ENCODE data around the gene IL26.

Gene IL26

DNA sequence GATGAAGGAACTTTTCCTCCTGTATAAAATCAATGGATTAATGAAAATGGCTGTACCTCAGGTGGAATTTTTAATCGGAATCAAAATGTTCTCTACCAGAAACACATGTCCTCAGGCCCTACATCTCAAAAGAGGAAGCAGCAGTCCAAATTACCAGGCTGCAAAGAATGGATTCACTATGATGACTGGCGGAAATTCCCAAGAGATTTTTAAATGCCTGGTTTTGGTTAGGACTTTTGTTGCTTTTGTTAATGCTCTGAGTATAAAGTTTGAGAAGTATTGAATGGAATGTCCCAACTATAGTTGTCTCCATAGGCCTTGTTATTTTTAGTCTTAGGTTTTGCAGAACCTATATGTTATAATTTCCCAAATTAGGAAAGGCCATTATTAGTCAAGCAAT, 54.9 kb downstream of the IL26 start:
- Histone ChIP-seq H3K36me3 (ENCODE audit: control insufficient read depth, insufficient read depth, low read length) (no peaks in the 10 kb centered on the region), H3K4me2 (ENCODE audit: low read length) (no peak overlapping the region), H3K79me2 (no peaks in the 10 kb centered on the region), H3K27me3 (ENCODE audit: control insufficient read depth, insufficient read depth, low read length) (no peaks in the 10 kb centered on the region), H3K9me3 (ENCODE audit: control insufficient read depth, low read length) (no peaks in the 10 kb centered on the region), H3K4me1 (no peaks in the 10 kb centered on the region), H3K9ac (no peak overlapping the region), H2AFZ (no peak overlapping the region), H3K4me3 (ENCODE audit: low read depth, low read length) (no peak overlapping the region), H3K27ac (no peak overlapping the region)
- TF ChIP-seq, protein P1, sequence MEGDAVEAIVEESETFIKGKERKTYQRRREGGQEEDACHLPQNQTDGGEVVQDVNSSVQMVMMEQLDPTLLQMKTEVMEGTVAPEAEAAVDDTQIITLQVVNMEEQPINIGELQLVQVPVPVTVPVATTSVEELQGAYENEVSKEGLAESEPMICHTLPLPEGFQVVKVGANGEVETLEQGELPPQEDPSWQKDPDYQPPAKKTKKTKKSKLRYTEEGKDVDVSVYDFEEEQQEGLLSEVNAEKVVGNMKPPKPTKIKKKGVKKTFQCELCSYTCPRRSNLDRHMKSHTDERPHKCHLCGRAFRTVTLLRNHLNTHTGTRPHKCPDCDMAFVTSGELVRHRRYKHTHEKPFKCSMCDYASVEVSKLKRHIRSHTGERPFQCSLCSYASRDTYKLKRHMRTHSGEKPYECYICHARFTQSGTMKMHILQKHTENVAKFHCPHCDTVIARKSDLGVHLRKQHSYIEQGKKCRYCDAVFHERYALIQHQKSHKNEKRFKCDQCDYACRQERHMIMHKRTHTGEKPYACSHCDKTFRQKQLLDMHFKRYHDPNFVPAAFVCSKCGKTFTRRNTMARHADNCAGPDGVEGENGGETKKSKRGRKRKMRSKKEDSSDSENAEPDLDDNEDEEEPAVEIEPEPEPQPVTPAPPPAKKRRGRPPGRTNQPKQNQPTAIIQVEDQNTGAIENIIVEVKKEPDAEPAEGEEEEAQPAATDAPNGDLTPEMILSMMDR (IDR thresholded peaks at IDR 0.05): no peak

- Histone ChIP-seq H3K9me3 (ENCODE audit: control insufficient read depth, low read length) (no peaks in the 10 kb centered on the region), H3K79me2 (no peaks in the 10 kb centered on the region), H3K4me1 (no peaks in the 10 kb centered on the region), H2AFZ (no peak overlapping the region), H3K9ac (no peak overlapping the region), H3K4me2 (ENCODE audit: low read length) (no peak overlapping the region), H3K27me3 (ENCODE audit: control insufficient read depth, insufficient read depth, low read length) (no peaks in the 10 kb centered on the region), H3K4me3 (ENCODE audit: low read depth, low read length) (no peak overlapping the region), H3K36me3 (ENCODE audit: control insufficient read depth, insufficient read depth, low read length) (no peaks in the 10 kb centered on the region), H3K27ac (no peak overlapping the region)
- TF ChIP-seq, protein P1 (IDR thresholded peaks at IDR 0.05): no peak
Observed at GRCh38 chr12:68169213-68169889, 56.3 kb downstream of the IL26 start.

DNA sequence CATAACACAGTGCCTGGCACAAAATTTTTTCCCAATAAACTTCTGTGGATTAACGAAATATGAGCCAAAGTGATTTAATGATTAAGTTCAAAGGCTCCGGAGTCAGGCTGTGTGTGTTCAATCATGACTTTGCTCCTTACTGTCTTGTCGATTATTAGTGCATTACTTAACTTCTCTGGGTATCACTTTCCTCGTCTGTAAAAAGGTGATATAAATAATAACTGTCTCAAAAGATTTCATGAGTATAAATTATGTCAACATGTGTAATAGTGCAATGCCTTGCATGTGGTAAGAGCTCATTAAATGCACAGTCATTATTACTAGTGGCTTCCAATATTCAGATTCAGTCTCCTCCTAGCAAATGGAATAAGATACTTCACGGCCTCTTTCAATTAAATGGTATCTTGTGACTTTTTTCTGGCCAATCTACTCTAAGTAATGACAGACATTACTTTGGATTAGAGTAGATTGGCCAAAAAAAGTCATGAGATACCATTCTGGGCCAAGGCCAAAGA, 59.2 kb downstream of the IL26 start:
- TF ChIP-seq, protein P1 (IDR thresholded peaks at IDR 0.05): no peak
- H2AFZ ChIP-seq: no peak overlapping the region
- H3K36me3 ChIP-seq (ENCODE audit: control insufficient read depth, insufficient read depth, low read length): no peaks in the 10 kb centered on the region
- no peak overlapping the region for H3K9ac ChIP-seq
- no peaks in the 10 kb centered on the region for H3K79me2 ChIP-seq
- H3K4me1 ChIP-seq: no peaks in the 10 kb centered on the region
- no peak overlapping the region for H3K4me3 ChIP-seq (ENCODE audit: low read depth, low read length)
- H3K27ac ChIP-seq: no peak overlapping the region
- no peaks in the 10 kb centered on the region for H3K27me3 ChIP-seq (ENCODE audit: control insufficient read depth, insufficient read depth, low read length)
- H3K9me3 ChIP-seq (ENCODE audit: control insufficient read depth, low read length): no peaks in the 10 kb centered on the region
- H3K4me2 ChIP-seq (ENCODE audit: low read length): no peak overlapping the region

DNA sequence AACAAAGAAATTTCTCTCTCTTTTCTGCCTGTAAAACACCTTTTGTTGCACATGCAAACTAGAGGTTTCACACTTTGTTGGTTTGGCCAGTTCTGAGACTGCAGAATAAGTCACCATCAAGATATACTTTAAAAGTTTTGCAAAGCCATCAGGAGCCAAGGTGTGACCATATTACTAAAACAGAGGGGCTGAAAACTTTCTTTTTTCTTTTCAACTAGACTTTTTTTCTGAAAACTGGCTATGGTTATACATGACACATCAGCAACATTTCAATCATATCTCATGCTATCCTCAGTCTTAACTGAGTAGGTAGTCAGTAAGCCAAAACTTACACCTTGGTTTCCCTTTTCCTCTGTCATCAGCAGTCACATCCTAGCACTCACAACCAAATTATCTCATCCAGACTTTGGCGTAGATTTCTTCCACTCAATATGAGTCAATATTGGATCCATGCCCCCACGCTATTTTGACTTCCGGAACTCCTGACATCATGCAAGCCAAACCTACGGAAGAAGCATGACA, 62.0 kb downstream of the IL26 start:
- Histone ChIP-seq H3K27ac (no peak overlapping the region), H3K9ac (no peak overlapping the region), H3K27me3 (ENCODE audit: control insufficient read depth, insufficient read depth, low read length) (no peaks in the 10 kb centered on the region), H3K36me3 (ENCODE audit: control insufficient read depth, insufficient read depth, low read length) (no peaks in the 10 kb centered on the region), H3K4me3 (ENCODE audit: low read depth, low read length) (no peak overlapping the region), H3K4me2 (ENCODE audit: low read length) (no peak overlapping the region), H3K9me3 (ENCODE audit: control insufficient read depth, low read length) (no peaks in the 10 kb centered on the region), H3K4me1 (no peaks in the 10 kb centered on the region), H2AFZ (no peak overlapping the region), H3K79me2 (no peaks in the 10 kb centered on the region)
- TF ChIP-seq, protein P1 (IDR thresholded peaks at IDR 0.05): no peak

- Histone ChIP-seq H3K27me3 (ENCODE audit: control insufficient read depth, insufficient read depth, low read length) (no peaks in the 10 kb centered on the region), H3K79me2 (no peaks in the 10 kb centered on the region), H3K4me2 (ENCODE audit: low read length) (no peak overlapping the region), H3K4me3 (ENCODE audit: low read depth, low read length) (no peak overlapping the region), H2AFZ (no peak overlapping the region), H3K27ac (no peak overlapping the region), H3K9me3 (ENCODE audit: control insufficient read depth, low read length) (no peaks in the 10 kb centered on the region), H3K9ac (no peak overlapping the region), H3K4me1 (no peaks in the 10 kb centered on the region), H3K36me3 (ENCODE audit: control insufficient read depth, insufficient read depth, low read length) (no peaks in the 10 kb centered on the region)
- TF ChIP-seq, protein P1 (IDR thresholded peaks at IDR 0.05): no peak
Observed at GRCh38 chr12:68162374-68162773, 63.2 kb downstream of the IL26 start.

All from parathyroid adenoma (tissue), 2 donors.